ENCODE results near the gene IZUMO4. TPM values are rescaled to one million over a fixed set of nuclear protein-coding genes. Genes with fewer than 3 reads are reported as not detected.

IZUMO4 gene
- total RNA-seq, 1 experiment from 2014 or later, result 1.3 TPM

DNA sequence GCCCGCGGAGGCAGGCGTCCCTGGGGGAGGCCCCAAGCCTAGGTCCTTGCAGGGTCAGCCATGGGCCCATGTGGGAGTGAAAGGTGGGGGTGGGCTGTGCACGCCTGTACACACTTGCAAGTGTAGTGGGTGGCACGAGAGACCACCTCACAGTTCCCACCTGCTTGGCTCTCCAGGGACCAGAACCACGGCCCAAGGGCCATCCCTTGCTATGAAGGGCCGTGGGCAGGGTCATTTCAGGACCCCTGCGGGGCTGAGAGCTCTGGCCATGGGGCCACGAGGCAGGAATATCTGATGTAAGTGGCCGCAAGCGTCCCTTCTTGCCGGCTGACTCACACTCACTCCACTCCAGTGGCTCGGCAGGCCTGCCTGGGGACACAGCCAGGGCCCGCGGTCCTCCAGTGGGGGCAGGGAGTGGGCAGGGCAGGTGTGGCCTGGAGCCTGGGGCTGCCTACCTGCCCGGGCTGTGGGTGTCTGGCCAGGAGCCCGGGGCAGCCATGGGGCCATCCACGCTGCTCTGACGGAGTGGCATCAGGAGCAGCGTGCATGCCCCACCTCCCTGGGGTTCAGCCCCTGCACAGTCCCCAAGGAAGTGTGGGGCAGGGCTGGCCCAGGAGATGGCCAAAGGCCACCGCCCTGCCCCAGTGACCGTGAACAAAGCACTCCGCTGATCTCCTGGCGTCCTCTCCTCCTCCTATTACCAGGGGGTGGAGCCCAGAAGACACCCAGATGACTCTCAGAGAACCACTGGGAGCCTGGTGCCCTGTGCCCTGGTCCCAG, 37.1 kb upstream of the IZUMO4 start:
- peak; percentile 77 for DNase-seq (ENCODE audit: low spot score)

DNA sequence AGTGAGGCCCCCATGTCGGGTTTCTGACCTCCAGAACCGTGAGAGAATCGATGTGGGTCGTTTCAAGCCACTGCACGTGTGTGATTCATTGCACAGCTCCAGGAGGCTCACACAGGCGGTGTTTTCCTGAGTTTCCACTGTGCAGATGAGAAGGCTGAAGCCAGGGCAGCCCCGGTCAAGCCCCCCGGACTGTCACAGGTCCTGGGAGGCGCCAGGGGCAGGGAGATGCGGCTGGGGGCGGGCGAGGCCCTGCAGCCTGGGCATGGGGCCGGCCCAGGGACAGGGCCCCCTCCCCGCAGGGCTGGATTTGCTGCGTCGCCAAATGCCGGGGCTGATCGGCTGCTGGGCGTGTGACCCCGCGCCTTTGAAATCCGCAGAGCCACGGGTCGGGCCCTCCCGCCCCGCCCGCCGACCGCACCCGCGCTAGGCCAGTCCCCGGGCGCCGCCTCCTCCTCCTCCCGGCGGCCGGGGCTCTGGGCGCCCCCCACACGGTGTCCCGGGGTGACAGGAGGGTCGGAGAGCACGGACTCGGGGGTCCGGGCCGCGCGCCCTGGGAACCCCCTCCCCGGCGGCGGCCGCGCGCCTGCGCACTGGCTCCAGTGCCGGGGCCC, 35.7 kb upstream of the IZUMO4 start:
- peak; percentile 51 for DNase-seq (ENCODE audit: low spot score)

- DNase-seq (ENCODE audit: low spot score), result peak; percentile 96
Measured at GRCh38 chr19:2061495-2062388, 35.0 kb upstream of the IZUMO4 start.

GRCh38 chr19:2062389-2062729, 34.4 kb upstream of the IZUMO4 start:
- DNase-seq (ENCODE audit: low spot score), result no peak

DNA sequence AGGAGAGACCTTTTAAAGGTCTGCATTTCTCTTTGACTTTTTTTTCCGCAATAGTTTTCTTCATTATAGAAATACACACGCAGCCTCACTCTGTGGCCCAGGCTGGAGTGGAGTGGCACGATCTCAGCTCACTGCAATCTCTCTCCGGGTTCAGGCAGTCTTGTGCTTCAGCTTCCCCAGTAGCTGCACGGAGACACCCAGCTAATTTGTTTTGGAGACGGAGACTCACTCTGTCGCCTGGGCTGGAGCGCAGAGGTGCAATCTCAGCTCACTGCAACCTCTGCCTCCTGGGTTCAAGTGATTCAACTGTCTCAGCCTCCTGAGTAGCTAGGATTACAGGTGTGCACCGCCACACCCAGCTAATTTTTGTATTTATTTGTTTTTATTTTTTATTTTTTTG, 33.9 kb upstream of the IZUMO4 start:
- no peak for DNase-seq (ENCODE audit: low spot score)

GRCh38 chr19:2063824-2064223, 32.9 kb upstream of the IZUMO4 start:
- DNase-seq (ENCODE audit: low spot score), result no peak

DNA sequence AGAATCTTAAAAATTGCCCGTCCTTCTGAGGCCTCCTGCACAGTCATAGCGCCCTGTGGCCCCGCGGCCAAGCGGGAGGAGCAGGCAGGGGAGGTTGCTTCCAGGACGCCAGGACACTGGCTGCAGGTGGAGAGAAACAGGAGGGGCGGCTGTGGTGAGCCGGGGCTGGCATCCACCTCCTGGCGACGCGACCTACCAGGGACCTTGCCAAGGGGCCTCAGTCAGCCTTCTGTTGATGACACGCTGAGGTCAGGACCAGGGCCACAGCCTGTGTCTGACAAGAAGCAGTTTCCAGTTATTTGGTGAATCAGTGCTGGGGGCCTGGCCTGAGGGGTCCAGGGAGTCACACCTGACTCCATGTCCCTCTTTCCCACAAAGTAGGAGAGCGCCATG, 32.3 kb upstream of the IZUMO4 start:
- DNase-seq (ENCODE audit: low spot score), result no peak

GRCh38 chr19:2064788-2065524, 31.8 kb upstream of the IZUMO4 start:
- DNase-seq (ENCODE audit: low spot score), result no peak

DNA sequence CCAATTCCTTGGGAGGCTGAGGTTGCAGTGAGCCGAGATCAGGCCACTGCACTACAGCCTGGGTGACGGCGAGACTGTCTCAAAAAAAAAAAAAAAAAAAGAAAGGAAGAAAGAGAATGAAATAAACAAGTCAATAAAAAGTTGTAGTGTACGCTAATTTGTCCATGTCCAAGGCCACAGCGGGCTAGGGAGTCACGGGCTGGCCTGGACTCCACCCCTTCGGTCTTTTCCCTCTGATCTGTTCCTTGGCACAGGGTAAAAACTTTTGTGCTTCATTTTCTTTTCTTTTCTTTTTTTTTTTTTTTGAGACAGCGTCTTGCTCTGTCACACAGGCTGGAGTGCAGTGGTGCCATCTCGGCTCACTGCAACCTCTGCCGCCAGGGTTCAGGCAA, 26.3 kb upstream of the IZUMO4 start:
- DNase-seq (ENCODE audit: low spot score), result no peak

DNA sequence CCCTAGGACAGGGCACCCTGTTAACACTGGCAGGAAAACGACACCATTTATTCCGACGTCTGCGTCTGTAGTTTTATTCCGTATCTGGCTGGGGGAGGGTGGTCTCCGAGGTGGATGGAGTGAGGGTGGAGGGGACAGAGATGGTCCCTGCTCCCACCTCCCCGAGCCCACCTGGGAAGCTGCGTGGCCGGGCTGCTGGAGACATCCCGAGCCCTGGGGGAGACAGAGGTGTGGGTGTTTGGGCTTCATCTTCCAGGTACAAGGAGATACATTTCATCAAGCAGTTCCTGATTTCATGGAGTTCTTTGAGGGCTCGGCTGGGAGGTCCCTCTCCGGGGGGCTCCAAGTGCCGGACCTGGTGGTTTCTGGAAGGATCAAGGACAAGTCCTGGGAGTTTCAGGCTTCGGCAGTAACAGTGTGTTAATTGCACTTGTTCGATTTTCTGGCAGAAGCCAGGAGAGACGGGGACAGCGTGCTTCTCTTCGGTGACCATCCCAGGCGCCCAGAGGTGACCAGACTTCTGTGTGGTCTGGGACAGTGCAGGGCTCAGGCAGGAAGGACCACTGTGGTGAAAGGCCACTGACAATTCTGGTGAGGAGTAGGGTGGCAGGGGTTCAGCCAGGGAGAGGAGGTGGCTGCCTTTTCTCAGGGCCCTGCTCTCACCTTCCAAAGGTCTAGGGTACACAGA, 25.6 kb upstream of the IZUMO4 start:
- no peak for DNase-seq (ENCODE audit: low spot score)

DNA sequence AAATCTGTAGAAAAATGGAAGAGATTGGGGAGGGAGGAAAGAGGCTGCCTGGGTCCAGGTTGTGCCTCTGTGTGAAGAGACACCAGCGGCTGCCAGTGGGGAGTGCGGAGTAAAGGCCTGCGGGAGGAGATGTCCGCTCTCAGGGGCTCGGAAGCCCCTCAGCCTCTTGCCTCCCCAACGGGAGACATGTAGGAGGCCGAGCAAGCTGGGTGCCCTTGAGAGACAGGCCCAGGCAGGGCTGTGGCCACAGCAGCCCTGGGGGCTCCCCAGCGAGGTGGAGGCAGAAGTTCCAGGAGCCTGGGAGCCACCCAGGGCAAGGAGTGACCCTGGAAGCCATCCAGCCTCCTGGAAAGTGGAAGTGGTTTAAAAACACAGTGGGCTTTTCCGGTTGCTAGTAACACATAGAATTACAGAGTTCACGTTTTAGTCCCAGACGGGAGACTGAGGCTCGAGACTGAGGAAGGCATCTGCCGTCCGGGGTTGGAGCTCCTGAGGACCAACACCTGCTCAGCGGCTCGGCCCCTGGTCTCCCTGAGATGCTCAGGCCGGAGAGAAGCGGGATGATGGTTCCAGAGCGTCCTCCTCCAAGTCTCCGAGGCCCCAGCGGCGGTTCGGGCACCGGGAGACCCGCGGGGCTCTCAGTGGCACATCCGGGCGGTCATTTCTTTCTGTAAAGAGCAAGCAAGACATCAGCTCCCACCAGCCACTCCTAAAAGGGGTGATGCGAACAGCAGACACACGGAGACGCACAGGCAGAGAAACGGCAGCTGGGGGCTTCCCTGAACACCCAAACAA, 23.8 kb upstream of the IZUMO4 start:
- no peak for DNase-seq (ENCODE audit: low spot score)

- no peak for DNase-seq (ENCODE audit: low spot score)
Measured at GRCh38 chr19:2076526-2076944, 20.2 kb upstream of the IZUMO4 start.

DNA sequence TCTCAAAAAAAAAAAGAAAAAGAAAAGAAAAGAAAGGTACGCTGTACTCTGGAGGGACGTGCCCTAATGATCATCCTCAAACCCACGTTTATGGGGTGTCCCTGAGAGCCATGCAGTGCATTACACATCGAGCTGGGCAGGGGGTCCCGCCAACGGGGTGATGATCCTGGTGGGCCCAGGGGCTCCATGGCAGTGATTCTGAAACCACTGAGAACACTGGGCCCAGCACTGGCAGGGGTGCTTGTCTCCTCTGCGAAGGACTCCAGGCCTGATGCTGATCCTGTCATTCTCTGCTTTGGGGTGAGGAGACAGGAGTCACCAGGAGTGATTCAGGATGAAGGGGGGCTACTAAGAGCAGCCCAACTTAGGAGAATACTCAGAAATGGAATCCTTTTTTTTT, 19.3 kb upstream of the IZUMO4 start:
- no peak for DNase-seq (ENCODE audit: low spot score)

DNA sequence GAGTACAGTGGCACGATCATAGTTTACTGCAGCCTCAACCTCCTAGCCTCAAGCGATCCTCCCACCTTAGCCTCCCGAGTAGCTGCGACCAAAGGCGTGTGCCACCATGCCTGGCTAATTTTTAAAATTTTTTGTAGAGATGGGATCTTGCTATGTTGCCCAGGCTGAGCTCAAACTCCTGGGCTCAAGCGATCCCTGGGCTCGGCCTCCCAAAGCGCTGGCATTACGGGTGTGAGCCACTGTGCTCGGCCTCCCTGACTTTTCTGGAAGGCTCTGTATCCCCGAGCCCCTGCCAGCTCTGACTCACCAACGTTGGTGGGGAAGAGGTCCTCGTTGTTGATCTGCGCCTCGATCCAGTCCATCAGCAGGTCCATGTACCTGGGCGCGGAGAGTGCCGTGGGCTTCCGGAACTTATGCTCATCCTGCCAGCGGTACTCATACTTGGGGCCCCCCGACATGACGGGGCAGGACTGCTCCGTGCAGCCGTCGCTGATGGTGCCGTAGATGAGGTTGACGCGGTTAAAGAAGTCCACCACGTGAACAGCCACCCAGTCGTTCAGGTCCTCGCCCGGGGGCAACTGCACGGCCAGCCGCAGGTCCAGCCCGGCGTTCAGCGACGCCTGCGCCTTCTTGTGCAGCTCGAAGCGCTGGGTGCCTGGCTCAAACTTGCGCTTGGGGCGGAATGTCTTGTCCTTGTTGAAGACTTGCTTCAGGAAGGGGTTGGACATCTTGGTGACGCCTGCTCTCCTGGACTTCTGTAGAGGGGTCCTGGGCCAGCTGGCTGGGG, 18.7 kb upstream of the IZUMO4 start:
- DNase-seq (ENCODE audit: low spot score), result no peak

- no peak for DNase-seq (ENCODE audit: low spot score)
Measured at GRCh38 chr19:2079076-2079864, 17.4 kb upstream of the IZUMO4 start.

DNA sequence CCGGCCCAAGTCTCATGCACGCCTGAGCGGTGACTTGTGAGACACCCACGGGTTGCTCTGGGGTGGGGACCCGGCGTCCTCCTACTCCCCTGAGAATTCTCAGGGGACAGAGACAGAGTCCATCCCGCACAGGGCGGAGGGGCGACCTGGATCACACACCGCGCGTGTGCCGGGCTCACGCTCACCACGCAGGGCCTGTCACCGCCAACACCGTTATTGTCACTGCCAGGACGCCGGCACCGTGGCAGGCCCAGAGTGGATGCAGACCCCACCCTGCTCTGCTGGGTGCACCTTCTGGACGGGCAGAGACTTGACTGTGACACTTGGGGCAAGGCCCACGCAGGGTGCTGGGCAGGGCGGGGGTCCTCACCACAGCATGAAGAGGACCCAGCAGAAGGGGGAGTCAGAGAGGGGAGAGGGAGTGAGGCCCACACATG, 16.8 kb upstream of the IZUMO4 start:
- no peak for DNase-seq (ENCODE audit: low spot score)

GRCh38 chr19:2080336-2080988, 16.3 kb upstream of the IZUMO4 start:
- DNase-seq (ENCODE audit: low spot score), result no peak

Data from H4 (cell line).